Neural cell (in vitro differentiated cells): ENCODE data around the gene SQSTM1.

Experiments used
- CTCF ChIP-seq: fragments of 450-650 bp; IDR thresholded peaks from 2 replicates; pipeline ENCODE4 v1.5.1; 2014; ENCODE audit warnings: antibody characterized with exemption, mild to moderate bottlenecking, moderate library complexity; ENCODE audit not compliant: poor library complexity, severe bottlenecking
- EZH2 ChIP-seq: fragments of 200-600, 300-800 bp; shearing (Covaris generic), sonication (generic); IDR thresholded peaks from 2 replicates; pipeline ENCODE4 v1.6.1; 2014; ENCODE audit warnings: antibody characterized with exemption, low read length, borderline replicate concordance, mild to moderate bottlenecking; ENCODE audit not compliant: insufficient read depth, poor library complexity, severe bottlenecking
- REST ChIP-seq: IDR thresholded peaks from 2 replicates; pipeline ENCODE4 v1.6.1; 2012; ENCODE audit warnings: borderline replicate concordance

- no peak for TF ChIP-seq CTCF
- no peak for TF ChIP-seq REST
- no peak for TF ChIP-seq EZH2
Measured at GRCh38 chr5:179839328-179840256, 18.9 kb downstream of the SQSTM1 start.
